GM19372 (cell line): ENCODE measurements around the gene CD2AP.
"Not testable (repeated sequence)": the region's sequence is repeated elsewhere in the genome, so short reads cannot be mapped to it uniquely, and the experiment has no call there.

Source experiments
- ATAC-seq: cut with Tn5 transposase; IDR thresholded peaks from one replicate; pipeline ENCODE4 v1.9.1; 2021; ENCODE audit warnings: mild to moderate bottlenecking, low read depth, moderate library complexity; ENCODE audit not compliant: unreplicated experiment

Gene CD2AP

DNA sequence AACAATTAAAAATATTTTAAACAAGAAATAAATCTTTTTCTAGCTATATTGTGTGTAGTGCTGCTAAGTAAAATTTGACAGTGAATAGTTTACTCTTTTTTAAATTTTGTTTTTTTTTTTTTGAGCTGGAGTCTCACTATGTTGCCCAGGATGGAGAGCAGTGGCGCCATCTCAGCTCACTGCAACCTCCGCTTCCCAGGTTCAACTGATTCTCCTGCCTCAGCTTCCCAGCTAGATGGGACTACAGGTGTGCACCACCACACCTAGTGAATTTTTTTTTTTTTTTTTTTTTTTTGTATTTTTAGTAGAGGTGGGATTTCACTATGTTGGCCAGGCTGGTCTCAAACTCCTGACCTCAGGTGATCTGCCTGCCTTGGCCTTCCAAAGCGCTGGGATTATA is 75.7 kb downstream of the CD2AP start:
- not testable (repeated sequence) for ATAC-seq

DNA sequence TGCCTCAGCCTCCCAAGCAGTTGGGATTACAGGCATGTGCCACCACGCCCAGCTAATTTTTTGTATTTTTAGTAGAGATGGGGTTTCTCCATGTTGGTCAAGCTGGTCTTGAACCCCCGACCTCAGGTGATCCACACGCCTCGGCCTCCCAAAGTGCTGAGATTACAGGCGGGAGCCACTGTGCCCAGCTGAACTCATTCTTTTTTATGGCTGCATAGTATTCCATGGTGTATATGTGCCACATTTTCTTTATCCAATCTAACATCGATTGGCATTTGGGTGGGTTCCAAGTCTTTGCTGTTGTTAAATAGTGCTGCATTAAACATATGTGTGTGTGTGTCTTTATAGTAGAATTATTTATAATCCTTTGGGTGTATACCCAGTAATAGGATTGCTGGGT is 78.9 kb downstream of the CD2AP start:
- not testable (repeated sequence) for ATAC-seq

GRCh38 chr6:47563162-47563561 is 85.6 kb downstream of the CD2AP start:
- no peak for ATAC-seq

DNA sequence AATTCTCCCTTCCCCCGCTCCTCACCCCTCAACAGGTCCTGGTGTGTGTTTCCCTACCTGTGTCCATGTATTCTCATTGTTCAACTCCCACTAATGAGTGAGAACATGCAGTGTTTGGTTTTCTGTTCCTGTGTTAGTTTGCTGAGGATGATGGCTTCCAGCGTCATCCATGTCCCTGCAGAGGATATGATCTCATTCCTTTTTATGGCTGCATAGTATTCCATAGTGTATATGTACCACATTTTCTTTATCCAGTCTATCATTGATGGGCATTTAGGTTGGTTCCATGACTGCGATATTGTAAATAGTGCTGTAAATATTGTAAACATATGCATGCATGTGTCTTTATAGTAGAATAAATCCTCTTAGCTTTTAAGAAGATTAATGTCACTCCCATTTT is 89.0 kb downstream of the CD2AP start:
- ATAC-seq: not testable (repeated sequence)

GRCh38 chr6:47567586-47567985 is 90.0 kb downstream of the CD2AP start:
- ATAC-seq: no peak

DNA sequence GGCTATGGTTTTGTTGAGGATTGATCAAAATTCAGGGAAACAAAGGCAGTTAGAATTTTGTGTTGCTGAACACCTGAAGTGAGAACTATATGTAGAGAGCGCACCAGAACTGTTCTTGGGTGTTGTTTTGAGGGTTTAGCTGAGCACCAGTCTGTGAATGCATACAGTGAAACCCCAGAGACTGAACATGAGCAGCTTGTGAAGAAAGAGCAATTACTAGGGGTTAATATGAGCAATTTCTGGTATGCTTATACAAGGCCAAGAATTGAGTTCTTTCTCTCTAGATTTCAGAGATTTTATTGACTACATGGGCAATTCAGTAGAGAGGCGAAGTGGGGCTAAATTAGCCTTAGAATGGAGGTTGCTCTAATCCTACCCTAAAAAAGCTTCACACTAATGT is 93.9 kb downstream of the CD2AP start:
- no peak for ATAC-seq

- ATAC-seq: no peak
Observed at GRCh38 chr6:47573109-47573508, 95.5 kb downstream of the CD2AP start.

DNA sequence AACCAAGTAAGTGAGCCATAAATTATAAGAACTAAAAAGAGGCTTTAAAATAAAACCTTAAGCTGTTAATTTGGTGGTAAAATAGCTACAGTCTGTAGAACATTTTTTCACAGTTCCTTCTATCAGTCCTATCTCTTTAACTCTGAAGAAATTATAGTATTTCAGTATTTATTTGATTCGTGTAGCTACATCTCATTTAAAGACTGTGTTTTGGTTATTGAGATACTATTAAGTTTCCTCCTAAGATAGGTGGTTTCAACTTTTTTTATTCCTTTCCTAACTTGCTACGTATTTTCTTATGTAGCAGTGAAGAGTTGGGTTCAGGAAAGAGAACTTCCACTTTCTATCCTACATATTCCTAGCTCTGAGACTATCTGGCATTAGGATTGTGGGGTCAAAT is 97.2 kb downstream of the CD2AP start:
- no peak for ATAC-seq

DNA sequence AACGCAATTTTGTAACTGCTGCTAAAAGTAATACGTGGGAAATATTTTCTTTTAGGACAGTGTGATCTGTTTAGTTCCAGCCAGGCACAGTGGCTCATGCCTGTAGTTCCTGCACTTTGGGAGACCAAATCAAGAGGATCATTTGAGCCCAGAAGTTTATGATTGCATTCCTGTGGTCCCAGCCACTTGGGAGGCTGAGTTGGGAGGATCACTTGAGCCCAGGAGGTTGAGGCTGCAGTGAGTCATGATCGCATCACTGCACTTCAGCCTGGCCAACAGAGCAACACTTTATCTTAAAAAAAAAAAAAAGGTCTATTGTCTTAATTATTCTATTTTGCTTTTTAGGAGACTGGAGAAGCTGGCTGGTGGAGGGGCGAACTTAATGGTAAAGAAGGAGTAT is 101.5 kb downstream of the CD2AP start:
- no peak for ATAC-seq

DNA sequence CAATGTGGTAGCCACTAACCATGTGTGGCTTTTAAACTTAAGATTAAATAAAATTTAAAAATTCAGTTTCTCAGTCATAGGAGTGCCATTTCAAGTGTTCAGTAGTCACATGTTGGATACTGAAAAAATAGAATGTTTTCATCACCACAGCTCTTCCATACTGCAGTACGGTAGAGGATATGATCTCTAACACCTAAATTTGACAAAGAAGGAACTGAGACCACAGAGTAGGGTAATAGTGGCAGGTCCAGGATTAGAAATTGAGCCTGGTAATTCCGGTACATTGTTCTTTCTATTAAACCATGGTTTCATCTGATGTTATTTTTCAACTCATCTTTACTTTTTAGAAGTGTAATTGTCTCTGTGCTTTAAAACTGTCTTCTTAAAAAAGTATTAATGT is 104.0 kb downstream of the CD2AP start:
- peak; percentile 73 for ATAC-seq

DNA sequence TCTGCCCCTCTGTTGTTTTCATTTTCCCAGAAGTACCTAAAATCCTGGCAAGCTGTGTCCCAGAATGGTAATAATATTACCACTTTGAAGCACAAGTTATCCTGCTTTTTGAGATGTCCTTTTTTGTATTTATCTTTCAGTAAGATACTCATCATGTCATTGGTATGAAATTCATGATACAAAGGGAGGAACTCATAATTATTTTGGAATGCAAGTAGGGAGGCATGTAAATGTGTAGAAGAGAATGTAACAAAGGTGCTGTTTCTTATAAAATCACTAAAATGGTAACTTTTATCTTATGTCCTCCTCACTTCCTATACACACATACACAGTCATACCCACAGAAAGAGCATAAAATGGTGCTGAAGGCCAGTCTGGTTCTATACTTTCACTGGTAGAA is 109.9 kb downstream of the CD2AP start:
- ATAC-seq: no peak

DNA sequence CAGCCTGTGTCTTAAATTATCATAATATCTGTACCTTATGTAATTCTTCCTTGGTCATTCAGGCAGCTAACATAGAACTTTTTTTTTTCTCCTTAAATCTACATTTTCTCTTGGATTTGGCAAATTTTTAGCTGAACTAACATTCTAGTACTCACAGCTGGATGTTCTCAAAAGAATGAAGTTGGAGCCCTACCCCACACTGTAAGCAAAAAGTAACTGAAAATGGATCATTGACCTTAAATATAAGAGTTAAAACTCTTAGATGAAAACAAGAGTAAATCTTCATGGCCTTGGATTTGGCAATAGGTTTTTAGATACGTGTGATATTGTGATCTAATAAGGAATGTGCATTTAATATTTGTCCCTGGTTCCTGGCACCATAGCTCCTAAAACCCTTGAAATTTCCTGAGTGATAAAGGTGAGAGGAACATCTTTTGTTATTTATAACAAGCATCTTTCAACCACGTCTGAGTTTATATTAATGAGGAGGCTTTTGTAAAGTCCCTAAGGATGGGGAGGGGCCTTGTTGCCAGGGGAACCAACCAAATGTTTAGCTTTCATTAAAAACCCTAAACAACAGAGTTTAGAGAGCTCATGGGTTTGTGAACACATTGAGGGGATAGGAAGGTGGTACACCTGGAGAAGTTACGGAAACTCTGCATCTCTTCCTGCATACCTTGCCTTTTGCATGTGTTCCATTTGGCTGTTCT is 114.7 kb downstream of the CD2AP start:
- no peak for ATAC-seq

DNA sequence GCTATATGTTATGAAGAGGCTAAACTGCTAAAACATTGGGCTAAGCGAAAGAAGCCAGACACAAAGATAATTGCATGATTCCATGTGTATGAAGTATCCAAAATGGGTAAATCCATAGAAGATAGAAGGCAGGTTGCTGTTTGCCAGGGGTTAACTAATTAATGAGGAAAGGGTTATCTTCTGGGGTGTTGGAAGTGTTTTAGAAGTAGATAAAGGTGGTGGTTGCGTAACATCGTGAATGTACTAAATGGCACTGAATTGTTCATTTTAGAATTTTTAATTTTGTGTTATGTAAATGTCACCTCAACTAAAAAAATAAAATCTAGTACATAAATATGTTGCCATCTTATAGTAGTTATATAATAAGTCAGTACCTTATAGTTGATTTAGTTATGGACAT is 116.4 kb downstream of the CD2AP start:
- no peak for ATAC-seq

- no peak for ATAC-seq
Observed at GRCh38 chr6:47595785-47596184, 118.2 kb downstream of the CD2AP start.

DNA sequence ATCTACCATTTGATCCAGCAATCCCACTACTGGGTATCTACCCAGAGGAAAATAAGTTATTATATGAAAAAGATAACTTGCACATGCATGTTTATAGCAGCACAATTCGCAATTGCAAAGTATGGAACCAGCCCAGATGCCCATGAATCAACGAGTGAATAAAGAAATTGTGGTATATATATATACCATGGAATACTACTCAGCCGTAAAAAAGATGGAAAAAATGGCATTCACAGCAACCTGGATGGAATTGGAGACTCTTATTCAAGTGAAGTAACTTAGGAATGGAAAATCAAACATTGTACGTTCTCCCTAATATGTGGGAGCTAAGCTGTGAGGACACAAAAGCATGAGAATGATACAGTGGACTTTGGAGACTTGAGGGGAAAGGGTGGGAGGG is 120.8 kb downstream of the CD2AP start:
- ATAC-seq: no peak

GRCh38 chr6:47599512-47599911 is 121.9 kb downstream of the CD2AP start:
- no peak for ATAC-seq

DNA sequence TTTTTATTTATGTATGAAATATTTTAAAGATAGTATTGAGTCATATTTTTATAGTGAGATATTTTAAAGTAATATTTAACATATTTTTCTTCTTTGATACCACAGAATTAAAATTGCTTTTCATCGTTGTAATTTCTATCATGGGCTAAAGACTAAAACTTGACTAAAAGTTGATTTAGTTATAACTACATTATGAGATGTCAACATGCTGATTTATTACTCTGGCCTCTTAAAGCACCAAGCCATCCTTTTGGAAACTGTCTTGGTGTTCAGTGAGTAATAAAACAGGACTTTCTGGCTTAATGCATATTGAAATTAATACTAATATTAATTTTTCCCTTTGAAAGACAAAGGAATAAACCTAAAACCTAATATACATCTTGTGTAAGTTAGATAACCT is 125.6 kb downstream of the CD2AP start:
- ATAC-seq: no peak

DNA sequence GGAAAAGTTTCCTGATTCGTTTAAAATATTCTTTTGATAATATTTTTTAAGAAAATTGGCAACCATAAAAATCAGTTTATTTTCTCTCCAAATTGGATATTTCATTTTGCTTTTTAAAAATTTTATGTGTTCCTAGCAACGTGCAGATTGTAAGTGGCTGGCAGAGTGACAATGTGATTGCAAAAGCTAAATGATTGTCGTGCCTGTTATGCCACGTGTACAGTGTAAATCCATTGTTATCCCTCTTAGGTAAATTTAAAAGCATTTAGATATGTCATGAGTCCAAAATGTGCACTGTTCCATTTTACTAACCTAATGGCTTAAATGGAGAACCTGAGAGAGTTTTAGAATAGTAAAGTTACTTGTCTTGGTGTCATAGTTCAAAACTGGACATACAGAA is 126.4 kb downstream of the CD2AP start:
- ATAC-seq: no peak

DNA sequence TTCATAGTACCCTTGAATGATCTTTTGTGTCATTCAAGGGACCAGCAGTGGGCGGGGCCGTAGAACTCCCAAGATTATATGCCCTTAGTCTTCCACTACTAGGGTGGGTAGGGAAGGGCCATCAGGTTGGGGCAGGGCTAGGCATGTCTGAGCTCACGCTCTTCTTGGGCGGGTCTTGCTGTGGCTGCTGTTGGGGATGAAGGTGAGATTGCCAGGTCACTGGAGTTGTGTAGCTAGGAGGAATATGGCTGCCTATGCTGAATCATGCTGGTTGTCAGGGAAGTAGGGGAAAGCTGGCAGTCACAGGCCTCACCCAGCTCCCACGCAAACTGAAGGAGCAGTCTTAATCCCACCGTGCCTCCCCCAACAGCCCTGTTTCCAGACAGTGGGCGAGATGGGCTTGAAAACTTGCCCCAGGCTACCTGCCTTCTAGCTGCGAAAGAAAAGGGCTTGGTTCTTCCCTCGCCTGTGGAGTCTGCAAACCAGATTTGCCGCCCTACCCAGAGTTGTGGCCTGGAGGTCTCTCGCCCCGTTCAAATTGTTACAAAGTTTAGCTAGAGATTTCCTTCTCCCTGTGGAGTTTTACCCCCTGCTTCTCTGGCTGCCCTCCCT is 144.4 kb downstream of the CD2AP start:
- no peak for ATAC-seq

GRCh38 chr6:47626782-47627181 is 149.2 kb downstream of the CD2AP start:
- ATAC-seq: no peak

GRCh38 chr6:47628448-47629272 is 151.1 kb downstream of the CD2AP start:
- no peak for ATAC-seq

DNA sequence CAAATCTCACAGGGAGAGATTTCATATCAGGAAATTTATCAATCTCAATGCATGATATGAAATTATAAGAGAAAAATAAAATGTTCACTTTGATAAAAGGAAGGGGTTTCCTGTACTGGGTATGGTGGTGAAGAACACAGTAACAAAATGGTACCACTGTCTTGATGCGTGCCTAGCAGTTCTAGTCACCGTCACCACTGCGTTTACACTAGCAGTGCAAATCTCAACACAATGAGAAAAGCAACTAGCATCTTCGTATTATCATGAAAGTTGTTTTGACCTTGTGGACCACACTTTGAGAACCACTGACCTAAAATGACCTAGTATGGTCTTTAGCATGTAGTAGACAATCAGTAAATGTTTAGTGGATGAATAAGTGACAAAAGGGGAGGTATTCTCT is 152.4 kb downstream of the CD2AP start:
- ATAC-seq: no peak
